ENCODE results near the gene ROBO3. TPM values are rescaled to one million over a fixed set of nuclear protein-coding genes. Genes with fewer than 3 reads are reported as not detected.
A peak's percentile ranks its signal among the peaks of the same experiment; 100 is the strongest.

Gene ROBO3
- total and polyA plus RNA-seq, 2 of the 8 experiments (the other 6 are each of a cell fraction or from before 2014, with no cell fraction given): 12.1 to 24.6 TPM

GRCh38 chr11:124863137-124863825, 2.0 kb upstream of the ROBO3 start:
- Histone ChIP-seq H3K4ac (replicated peaks; ENCODE audit: insufficient read length, low read depth, low read length) (no peak overlapping the region), H4K20me1 (replicated peaks in 1 of 2; ENCODE audit: control insufficient read depth in 1 of 2, insufficient read depth in 2 of 2, low read length in 2 of 2) (peaks cover 16 to 30% of the 10 kb centered on the region in 2 experiments), H2AFZ (ENCODE audit: low read length) (no peak overlapping the region), H2BK120ac (replicated peaks; ENCODE audit: low read depth, low read length) (no peak overlapping the region), H2BK20ac (ENCODE audit: low read length) (no peak overlapping the region), H2BK15ac (ENCODE audit: low read length) (no peak overlapping the region), H3K9me3 (ENCODE audit: insufficient read depth in 2 of 2, low read depth in 1 of 2, low read length in 1 of 2) (no peaks in the 10 kb centered on the region), H3K4me3 (ENCODE audit: extremely low read depth in 1 of 4, insufficient read depth in 2 of 4, low read depth in 3 of 4, low read length in 4 of 4) (peak overlapping the region in 1 of 4 experiments; percentile 29; a peak in 3 of 8 replicates), H2BK5ac (ENCODE audit: low read depth, low read length) (no peak overlapping the region), H3K36me3 (ENCODE audit: control insufficient read depth in 2 of 4, insufficient read depth in 4 of 4, low read length in 3 of 4) (no peaks in the 10 kb centered on the region), H3K4me1 (replicated peaks in 1 of 4; ENCODE audit: control insufficient read depth in 3 of 4, insufficient read depth in 4 of 4, low read length in 3 of 4) (peaks cover 0 to 15% (median 13%) of the 10 kb centered on the region in 4 experiments; a peak in 6 of 7 replicates), H3K23ac (ENCODE audit: insufficient read length) (no peak overlapping the region), H3K18ac (ENCODE audit: extremely low read depth, low read length) (no peak overlapping the region), H2BK12ac (ENCODE audit: low read depth, low read length) (no peak overlapping the region), H2AK5ac (ENCODE audit: low read depth, low read length) (no peak overlapping the region), H3K9ac (replicated peaks in 1 of 4; ENCODE audit: extremely low read depth in 1 of 4, low read depth in 3 of 4, low read length in 3 of 4) (no peak overlapping the region), H3K4me2 (ENCODE audit: insufficient read depth in 1 of 2, low read depth in 2 of 2, low read length in 2 of 2) (peak overlapping the region; percentile 58), H3K23me2 (ENCODE audit: low read depth, low read length) (peaks cover 4% of the 10 kb centered on the region; the same call in 1 of the 2 replicates), H4K91ac (replicated peaks; ENCODE audit: insufficient read length, low read length) (no peak overlapping the region), H3K79me2 (ENCODE audit: control insufficient read depth in 1 of 2, insufficient read depth in 2 of 2, low read length in 2 of 2) (no peaks in the 10 kb centered on the region), H3K14ac (ENCODE audit: insufficient read length) (no peak overlapping the region), H3K79me1 (ENCODE audit: low read depth, low read length) (no peaks in the 10 kb centered on the region), H3K56ac (replicated peaks; ENCODE audit: insufficient read length, low read depth, low read length) (no peak overlapping the region), H3K27me3 (replicated peaks in 1 of 4; ENCODE audit: control insufficient read depth in 3 of 4, extremely low read depth in 1 of 4, insufficient read depth in 3 of 4, low read length in 3 of 4) (peaks cover 74 to 88% (median 80%) of the 10 kb centered on the region in 4 experiments), H4K8ac (ENCODE audit: extremely low read depth, insufficient read depth, low read length) (no peak overlapping the region), H4K5ac (ENCODE audit: insufficient read length, low read depth, low read length) (no peak overlapping the region), H3K27ac (ENCODE audit: low read depth, low read length) (no peak overlapping the region)
- peak in 1 of 2 experiments; percentile 58 for DNase-seq (ENCODE audit: low read depth in 1 of 2, low spot score in 2 of 2)
- POLR2A ChIA-PET (ENCODE audit: partially characterized antibody): no interaction called here
- WGBS, 2 experiments (ENCODE audit: extremely low coverage in 1 of 2, insufficient coverage in 1 of 2, insufficient read length in 1 of 2, insufficient replicate concordance in 2 of 2, low coverage in 1 of 2, low lambda C conversion rate in 2 of 2, missing lambda C conversion rate in 1 of 2): 5% methylated on average over 28 of the region's 31 CpGs; no CpG with 5 or more reads in 1 of the 2 experiments
- no peak for FAIRE-seq
- CTCF ChIA-PET (ENCODE audit: partially characterized antibody): interaction anchor here (1.0 kb wide), 1 partner anchor 13 kb away, joined by 3 read pairs; no protein-coding TSS in a partner anchor
- TF ChIP-seq YY1 (IDR thresholded peaks at IDR 0.05; ENCODE audit: low read depth, low read length) (no peak), USF2 (IDR thresholded peaks at IDR 0.05; ENCODE audit: low read length) (peak; percentile 53; the same call in 1 of the 2 replicates), RBBP5 (IDR thresholded peaks at IDR 0.05; ENCODE audit: borderline replicate concordance, low read depth, low read length) (no peak), CBX8 (IDR thresholded peaks at IDR 0.05; ENCODE audit: borderline replicate concordance, low read depth, low read length) (no peak), BRCA1 (IDR thresholded peaks at IDR 0.05; ENCODE audit: low read depth, low read length) (no peak), SUZ12 (IDR thresholded peaks at IDR 0.05; ENCODE audit: low read length) (peak; percentile 33), E2F6 (IDR thresholded peaks at IDR 0.05) (0 out of 2 replicates have a peak, but pooled peaks have one; percentile 21), SIRT6 (IDR thresholded peaks at IDR 0.05; ENCODE audit: low read length) (no peak), MAFK (IDR thresholded peaks at IDR 0.05; ENCODE audit: low read depth, low read length) (no peak), SRF (IDR thresholded peaks at IDR 0.05; ENCODE audit: low read depth, low read length) (no peak), CREB1 (IDR thresholded peaks at IDR 0.05) (no peak)

Measured in H1 (cell line).